SIG-M5 (cell line): Measurements from ENCODE around the gene OGFOD2.

Experiments used
- DNase-seq: peaks from one replicate; lab custom pipeline; 2025; lab: John Stamatoyannopoulos, UW

OGFOD2 gene

GRCh38 chr12:122977655-122978392, 2.8 kb downstream of the OGFOD2 start:
- no peak for DNase-seq

- no peak for DNase-seq
These were observed 3.5 kb downstream of the OGFOD2 start for GRCh38 chr12:122978507-122978955.

- DNase-seq, result no peak
These were observed 4.2 kb downstream of the OGFOD2 start for GRCh38 chr12:122979001-122979907.

- DNase-seq, result no peak
These were observed 4.8 kb downstream of the OGFOD2 start for GRCh38 chr12:122979908-122980182.

GRCh38 chr12:122980183-122981035, 5.4 kb downstream of the OGFOD2 start, which contains the start of gene ARL6IP4:
Gene ARL6IP4, plus strand, starts transcription at chr12:122980681. Its CDS starts 459 bp downstream, at chr12:122981140.
- peak; percentile 19 for DNase-seq

GRCh38 chr12:122981036-122981471, 6.0 kb downstream of the OGFOD2 start:
- DNase-seq, result no peak

- DNase-seq, result no peak
These were observed 6.8 kb downstream of the OGFOD2 start for GRCh38 chr12:122981587-122982476.

- DNase-seq, result no peak
These were observed 7.4 kb downstream of the OGFOD2 start for GRCh38 chr12:122982477-122982815.

- DNase-seq, result no peak
These were observed 8.1 kb downstream of the OGFOD2 start for GRCh38 chr12:122982963-122983788.

GRCh38 chr12:122983789-122984515, 8.9 kb downstream of the OGFOD2 start:
- no peak for DNase-seq

GRCh38 chr12:122984612-122985337, 9.7 kb downstream of the OGFOD2 start:
- no peak for DNase-seq

- DNase-seq, result no peak
These were observed 10.6 kb downstream of the OGFOD2 start for GRCh38 chr12:122985338-122986257.

GRCh38 chr12:122986258-122986871, 11.3 kb downstream of the OGFOD2 start:
- no peak for DNase-seq

GRCh38 chr12:122987086-122987951, 12.3 kb downstream of the OGFOD2 start:
- no peak for DNase-seq

- no peak for DNase-seq
These were observed 13.0 kb downstream of the OGFOD2 start for GRCh38 chr12:122988036-122988435.

- DNase-seq, result no peak
These were observed 13.7 kb downstream of the OGFOD2 start for GRCh38 chr12:122988612-122989212.
